Ovary (tissue), 10 donors: ENCODE measurements around the gene RHBDL2. TPM values are rescaled to one million over a fixed set of nuclear protein-coding genes. Genes with fewer than 3 reads are reported as not detected.
A peak's percentile ranks its signal among the peaks of the same experiment; 100 is the strongest.
"Not testable (repeated sequence)": the region's sequence is repeated elsewhere in the genome, so short reads cannot be mapped to it uniquely, and the experiment has no call there.

Source experiments
- DNase-seq, 5 donors: peaks; one replicate each; pipeline ENCODE4 v3.0.0-alpha.2; 2019 to 2020
- H3K27ac ChIP-seq, 2 donors: fragments of 200-600 bp; one replicate each; pipeline versions ENCODE4 v1.5.1 to v1.8.0; 2019 to 2022
- H3K27me3 ChIP-seq: fragments of 200-600 bp; one replicate; pipeline ENCODE4 v1.8.0; 2022
- H3K36me3 ChIP-seq: fragments of 200-600 bp; sonication (generic); one replicate; pipeline ENCODE4 v1.5.1; 2019
- H3K4me1 ChIP-seq: one replicate; pipeline ENCODE4 v1.8.1; 2013; ENCODE audit warnings: mild to moderate bottlenecking, moderate library complexity; ENCODE audit not compliant: insufficient read depth
- H3K4me3 ChIP-seq: fragments of 200-600 bp; sonication (generic); one replicate; pipeline ENCODE4 v1.5.1; 2017
- H3K9me3 ChIP-seq, 2 donors: fragments of 200-600 bp in 1 of 2; sonication (generic) in 1 of 2; one replicate each; pipeline versions ENCODE4 v1.5.1 to v1.8.1; 2013 to 2019; ENCODE audit warnings: mild to moderate bottlenecking in 1 of 2, moderate library complexity in 1 of 2
- EP300 ChIP-seq: sonication (generic); formaldehyde crosslinking; IDR thresholded peaks from one replicate; pipeline ENCODE4 v1.6.1; 2017; ENCODE audit warnings: antibody characterized with exemption
- POLR2A ChIP-seq: fragments of 450-650 bp; IDR thresholded peaks from one replicate; pipeline ENCODE4 v1.6.1; 2017; ENCODE audit warnings: antibody characterized with exemption, mild to moderate bottlenecking, moderate library complexity
- WGBS, 3 donors: extraction: QIAGEN DNeasy Blood & Tissue Kit in 1 of 3; methylation state at CpG; one replicate each; pipeline versions ENCODE4 v1.1.5 to v1.1.7; 2013 to 2017; 5-methylcytosine and 5-hydroxymethylcytosine counted together
- intact Hi-C, 4 donors: fragments of 100-400 bp; cut with DNase I; formaldehyde crosslinking; loops; one replicate each; pipeline versions ENCODE4 v1.11.0 to v1.15.1; 2022 to 2023
- long read RNA-seq, 3 donors: library from polyadenylated mRNA in 2 of 3; unstranded in 2 of 3; transcript quantifications; one replicate each; pipeline ENCODE4 v2.0.0 and lab custom pipeline, GENCODE V29; 2021 to 2026
- polyA plus RNA-seq, 2 donors: library from polyadenylated mRNA; stranded (reverse); fragments of 200-250 nt in 1 of 2; fragments of 350-450 nt in 1 of 2; fragmentation: Illumina TruSeq in 1 of 2; extraction: RNeasy Lipid Tissue Mini Kit (QIAGEN cat#74804) in 1 of 2; gene quantifications; one replicate each; pipeline ENCODE4 v1.2.3, GENCODE V29; 2013 to 2014
- total RNA-seq, 7 donors: library from RNA; depleted of rRNA in 2 of 7; stranded (reverse); fragments of >200 nt in 2 of 7; fragmentation: NEBNext Ultra II Directional in 3 of 7; extraction: Animal tissue kit (Norgen Biotek cat#: 25700) in 3 of 7; gene quantifications; one replicate each; pipeline versions ENCODE4 v1.1.0 to v1.2.4, GENCODE V29; 2016 to 2023
- TF ChIP-seq, protein P1 (sequence below), 3 donors: fragments of 450-650 bp in 2 of 3; fragments of 200-600 bp in 1 of 3; IDR thresholded peaks; one replicate each; pipeline versions ENCODE4 v1.5.1 to v1.8.0; 2016 to 2022; ENCODE audit warnings: antibody characterized with exemption in 3 of 3, mild to moderate bottlenecking in 1 of 3
- donor health status: DM: no; HTN: no; CAD: no; lungs with moderate emphysema.
- donor health status: DM: no; HTN: no; CAD: no.
- donor health status: Bipolar disorder and iron deficiency.
- donor health status: DM: yes; HTN: yes; CAD: no.
- donor health status: DM: no; HTN: no; CAD: no.
- donor health status: DM: yes; HTN: yes; CAD: no.

Gene RHBDL2, protein sequence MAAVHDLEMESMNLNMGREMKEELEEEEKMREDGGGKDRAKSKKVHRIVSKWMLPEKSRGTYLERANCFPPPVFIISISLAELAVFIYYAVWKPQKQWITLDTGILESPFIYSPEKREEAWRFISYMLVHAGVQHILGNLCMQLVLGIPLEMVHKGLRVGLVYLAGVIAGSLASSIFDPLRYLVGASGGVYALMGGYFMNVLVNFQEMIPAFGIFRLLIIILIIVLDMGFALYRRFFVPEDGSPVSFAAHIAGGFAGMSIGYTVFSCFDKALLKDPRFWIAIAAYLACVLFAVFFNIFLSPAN
- total RNA-seq (under 1 TPM in 4 of 7 donors, not detected in 3; 0.10 to 0.35 (median 0.24) TPM), polyA plus RNA-seq (under 1 TPM; 0.19 to 0.32 TPM)
- long read RNA-seq, donor 1, partial matches to known transcripts = 0 of 1 reads
- long read RNA-seq, donor 1, other reads (novel, unspliced or antisense) = 1 of 1 reads
- long read RNA-seq, donor 2, partial matches to known transcripts = 0 of 1 reads
- long read RNA-seq, donor 2, other reads (novel, unspliced or antisense) = 0 of 1 reads
- long read RNA-seq, donor 3, partial matches to known transcripts = 0 of 3 reads
- long read RNA-seq, donor 3, other reads (novel, unspliced or antisense) = 3 of 3 reads

DNA sequence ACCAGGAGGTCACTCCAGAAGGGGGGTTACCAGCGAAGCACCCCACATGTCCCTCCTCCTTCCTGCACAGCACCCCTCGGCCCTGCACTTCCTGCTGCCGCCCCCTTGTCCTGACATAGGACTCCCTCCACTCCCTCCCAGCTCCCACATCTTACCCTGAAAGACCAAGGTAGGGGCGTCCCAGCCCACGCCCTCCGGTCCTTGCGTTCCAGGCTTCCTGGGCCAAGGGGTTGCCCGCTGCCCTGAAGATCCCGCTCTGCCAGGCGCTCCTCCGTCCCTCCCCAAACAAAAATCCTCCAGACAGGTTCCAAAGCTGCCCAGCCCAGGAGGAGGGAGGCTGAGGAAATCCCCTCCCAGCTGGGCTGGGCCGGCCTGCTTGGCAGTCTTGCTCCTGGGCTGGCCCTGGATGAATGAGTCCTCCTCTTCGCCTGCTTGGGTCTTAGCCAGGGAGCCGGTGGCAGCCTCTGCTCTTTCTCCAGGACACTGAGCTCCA is at the start of gene RHBDL2:
Gene RHBDL2, minus strand, starts transcription at position 304 of the 493 bp plus-strand sequence. CDS start 22,618 bp downstream, outside the sequence.
- peak within 1 kb of the TSS; percentile 32 for H3K4me3 ChIP-seq
- TF ChIP-seq POLR2A = no peak
- no peak for TF ChIP-seq EP300
- TF ChIP-seq, protein P1, sequence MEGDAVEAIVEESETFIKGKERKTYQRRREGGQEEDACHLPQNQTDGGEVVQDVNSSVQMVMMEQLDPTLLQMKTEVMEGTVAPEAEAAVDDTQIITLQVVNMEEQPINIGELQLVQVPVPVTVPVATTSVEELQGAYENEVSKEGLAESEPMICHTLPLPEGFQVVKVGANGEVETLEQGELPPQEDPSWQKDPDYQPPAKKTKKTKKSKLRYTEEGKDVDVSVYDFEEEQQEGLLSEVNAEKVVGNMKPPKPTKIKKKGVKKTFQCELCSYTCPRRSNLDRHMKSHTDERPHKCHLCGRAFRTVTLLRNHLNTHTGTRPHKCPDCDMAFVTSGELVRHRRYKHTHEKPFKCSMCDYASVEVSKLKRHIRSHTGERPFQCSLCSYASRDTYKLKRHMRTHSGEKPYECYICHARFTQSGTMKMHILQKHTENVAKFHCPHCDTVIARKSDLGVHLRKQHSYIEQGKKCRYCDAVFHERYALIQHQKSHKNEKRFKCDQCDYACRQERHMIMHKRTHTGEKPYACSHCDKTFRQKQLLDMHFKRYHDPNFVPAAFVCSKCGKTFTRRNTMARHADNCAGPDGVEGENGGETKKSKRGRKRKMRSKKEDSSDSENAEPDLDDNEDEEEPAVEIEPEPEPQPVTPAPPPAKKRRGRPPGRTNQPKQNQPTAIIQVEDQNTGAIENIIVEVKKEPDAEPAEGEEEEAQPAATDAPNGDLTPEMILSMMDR (IDR thresholded peaks at IDR 0.05) = no peak
- H3K36me3 ChIP-seq = no peaks in the 10 kb centered on the region
- H3K27me3 ChIP-seq = no peaks in the 10 kb centered on the region
- no peak within 1 kb of the TSS for H3K27ac ChIP-seq
- WGBS, 3 donors = 7 to 12% (median 10%) methylated on average over 14 of the region's 14 CpGs
- peak in 4 of 5 donors; percentile 20 to 52 (median 32) for DNase-seq
- intact Hi-C loops = no loop called here
- peaks cover 6% of the 10 kb centered on the region for H3K4me1 ChIP-seq
- H3K9me3 ChIP-seq = no peaks in the 10 kb centered on the region

DNA sequence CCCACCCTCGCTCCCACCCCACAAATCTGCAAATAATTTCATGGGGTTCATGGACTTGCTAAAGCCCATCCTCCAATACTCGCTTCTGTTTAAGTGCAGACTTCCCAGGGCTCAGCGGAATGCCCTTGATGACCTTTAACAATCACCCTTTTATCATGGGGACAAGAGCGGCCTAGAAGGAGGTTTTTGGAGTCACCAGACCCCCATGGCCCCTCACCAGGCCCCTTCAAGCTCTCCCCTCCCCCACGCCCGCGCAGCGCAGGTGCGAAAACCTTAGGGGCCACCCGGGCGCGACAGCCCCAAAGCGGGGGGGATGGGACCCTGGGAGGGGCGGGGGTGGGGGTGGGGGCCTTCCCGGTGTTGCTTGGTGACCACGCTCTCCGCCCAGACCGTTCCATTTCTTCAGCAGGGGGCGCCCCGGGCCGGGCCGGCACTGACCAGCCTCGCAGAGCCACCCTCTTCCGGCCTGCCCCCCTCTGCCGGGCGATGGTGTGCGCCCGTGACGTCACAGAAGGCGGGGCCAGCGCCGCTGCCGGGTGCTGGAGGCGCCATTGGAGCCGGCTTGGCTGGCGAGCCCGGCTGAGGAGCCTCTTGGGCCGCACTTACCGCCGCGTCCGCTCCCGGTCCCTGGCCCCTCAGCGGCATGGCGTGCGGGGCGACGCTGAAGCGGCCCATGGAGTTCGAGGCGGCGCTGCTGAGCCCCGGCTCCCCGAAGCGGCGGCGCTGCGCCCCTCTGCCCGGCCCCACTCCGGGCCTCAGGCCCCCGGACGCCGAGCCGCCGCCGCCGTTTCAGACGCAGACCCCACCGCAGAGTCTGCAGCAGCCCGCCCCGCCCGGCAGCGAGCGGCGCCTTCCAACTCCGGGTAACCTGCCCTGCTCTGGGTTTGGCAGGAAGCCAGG is 49.4 kb upstream of the RHBDL2 start, which contains the start of gene AKIRIN1:
Gene AKIRIN1, plus strand, starts transcription at position 539 of the 900 bp plus-strand sequence. Its CDS starts 105 bp downstream, at position 644.
- peak within 1 kb of the TSS; percentile 99 for H3K4me3 ChIP-seq
- H3K4me1 ChIP-seq = peaks cover 5% of the 10 kb centered on the region
- TF ChIP-seq POLR2A (peak; percentile 97), EP300 (no peak)
- TF ChIP-seq, protein P1 (IDR thresholded peaks at IDR 0.05) = peak in 2 of 3 donors; percentile 36 to 47
- H3K9me3 ChIP-seq = no peaks in the 10 kb centered on the region
- peak within 1 kb of the TSS; percentile 68 to 83 for H3K27ac ChIP-seq
- peak; percentile 98 to 99 (median 99) for DNase-seq
- no peaks in the 10 kb centered on the region for H3K36me3 ChIP-seq
- WGBS, 3 donors = 1% methylated on average over 37 to 76 of the region's 76 CpGs
- intact Hi-C loops = loop anchor here in 2 of 4 donors (10.0 kb wide), 1 partner anchor 116 kb away; the partner anchor contains the start of gene MYCBP (in 2 of the 2)
- no peaks in the 10 kb centered on the region for H3K27me3 ChIP-seq

DNA sequence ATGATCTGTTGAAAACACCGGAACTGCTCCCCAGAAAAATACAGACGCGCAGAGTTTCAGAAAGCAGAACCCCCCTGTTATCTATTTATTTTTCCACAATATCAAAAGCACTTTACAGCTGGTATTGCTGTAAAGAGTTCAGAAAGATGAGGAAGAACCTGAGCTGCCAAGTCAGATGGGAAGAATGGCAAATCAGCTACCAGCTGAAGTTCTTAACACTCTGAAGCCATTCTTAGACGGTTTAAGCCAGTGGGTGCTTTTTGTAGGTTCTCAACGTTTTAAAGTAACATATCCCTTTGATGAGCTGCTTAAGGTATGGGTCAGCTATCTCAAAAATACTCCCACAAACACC is 48.7 kb upstream of the RHBDL2 start:
- Histone ChIP-seq H3K4me1 (peaks cover 5% of the 10 kb centered on the region), H3K27ac (peak overlapping the region; percentile 68 to 83), H3K36me3 (no peaks in the 10 kb centered on the region), H3K27me3 (no peaks in the 10 kb centered on the region), H3K9me3 (no peaks in the 10 kb centered on the region), H3K4me3 (peak overlapping the region; percentile 99)
- 19 to 30% (median 24%) methylated on average over 5 of the region's 5 CpGs for WGBS, 3 donors
- intact Hi-C loops = loop anchor here in 2 of 4 donors (10.0 kb wide), 1 partner anchor 116 kb away; the partner anchor contains the start of gene MYCBP (in 2 of the 2)
- TF ChIP-seq POLR2A (no peak), EP300 (no peak)
- TF ChIP-seq, protein P1 (IDR thresholded peaks at IDR 0.05) = no peak
- DNase-seq = no peak

DNA sequence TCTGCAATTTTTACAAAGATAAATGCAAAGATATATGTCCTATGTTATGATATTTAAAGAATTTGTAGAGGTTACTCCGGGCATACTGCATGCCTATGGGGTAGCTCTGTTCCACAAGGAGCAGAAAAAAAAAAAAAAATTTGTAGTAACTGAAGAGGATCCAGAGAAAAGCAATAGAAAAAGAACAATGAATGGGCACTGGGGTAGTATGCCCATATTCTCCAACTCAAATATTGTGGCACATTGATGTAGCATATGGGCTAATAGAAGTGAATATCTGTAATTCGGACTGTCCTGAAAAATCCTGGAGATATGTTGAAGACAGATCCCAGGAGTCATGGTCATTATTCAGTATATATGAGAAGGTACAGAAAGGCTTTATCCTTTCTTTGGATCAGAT is 48.3 kb upstream of the RHBDL2 start:
- no peak for DNase-seq
- Histone ChIP-seq H3K36me3 (no peaks in the 10 kb centered on the region), H3K9me3 (no peaks in the 10 kb centered on the region), H3K4me1 (peaks cover 5% of the 10 kb centered on the region), H3K27me3 (no peaks in the 10 kb centered on the region), H3K27ac (no peak overlapping the region), H3K4me3 (no peak overlapping the region)
- intact Hi-C loops = loop anchor here in 2 of 4 donors (10.0 kb wide), 1 partner anchor 115 kb away; the partner anchor contains the start of gene MYCBP (in 2 of the 2)
- TF ChIP-seq EP300 (no peak), POLR2A (no peak)
- TF ChIP-seq, protein P1 (IDR thresholded peaks at IDR 0.05) = no peak
- 23 to 83% (median 68%) methylated on average over 2 of the region's 2 CpGs for WGBS, 3 donors

DNA sequence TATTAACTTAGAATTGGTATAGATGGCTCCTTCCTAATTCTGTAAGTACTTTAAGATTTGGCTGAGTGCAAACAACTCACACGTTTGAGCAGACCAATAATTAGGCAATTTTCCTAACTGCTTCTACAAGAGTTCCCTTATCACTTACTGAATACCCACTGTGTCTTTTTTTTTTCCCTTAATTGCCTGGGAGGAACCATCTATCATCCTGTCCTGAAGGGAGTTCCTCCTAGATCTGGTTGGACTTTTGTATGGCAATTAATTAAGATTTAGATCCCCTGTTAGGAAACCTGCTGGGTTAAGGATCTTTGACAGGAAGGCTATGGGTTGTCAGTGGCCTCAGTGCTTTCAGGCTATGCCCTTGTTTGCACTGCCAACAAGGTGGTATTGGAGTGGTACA is 37.8 kb upstream of the RHBDL2 start:
- H3K9me3 ChIP-seq, DNase-seq, H3K36me3 ChIP-seq, H3K4me3 ChIP-seq, H3K27ac ChIP-seq, H3K27me3 ChIP-seq, intact Hi-C loops, H3K4me1 ChIP-seq: not testable (repeated sequence)
- WGBS, 3 donors = 17 to 29% (median 22%) methylated on average over 1 of the region's 1 CpG

DNA sequence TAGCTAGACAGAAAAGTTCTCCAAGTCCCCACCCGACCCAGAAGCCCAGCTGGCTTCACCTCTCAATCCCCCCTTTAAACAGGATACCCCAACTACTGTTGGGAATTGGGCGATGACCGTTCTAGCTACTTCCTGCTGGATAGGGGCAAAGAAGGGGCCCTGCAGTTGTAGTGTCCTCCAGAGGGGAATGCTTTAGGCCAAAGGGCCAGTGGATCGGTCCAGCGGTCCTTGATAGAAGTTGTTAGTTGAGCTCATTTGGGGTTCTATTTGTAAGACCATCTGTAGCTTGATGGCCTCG is 36.6 kb upstream of the RHBDL2 start:
- H3K27me3 ChIP-seq, H3K4me1 ChIP-seq, H3K9me3 ChIP-seq, H3K27ac ChIP-seq, DNase-seq, H3K36me3 ChIP-seq, intact Hi-C loops, H3K4me3 ChIP-seq: not testable (repeated sequence)
- WGBS, 3 donors = 89 to 93% (median 90%) methylated on average over 6 of the region's 6 CpGs
